ENCODE data around the gene NRCAM. TPM values are rescaled to one million over a fixed set of nuclear protein-coding genes. Genes with fewer than 3 reads are reported as not detected.
"Not testable (repeated sequence)": the region's sequence is repeated elsewhere in the genome, so short reads cannot be mapped to it uniquely, and the experiment has no call there.

NRCAM gene
- total and polyA plus RNA-seq, 3 experiments from 2014 or later = 0.27 to 1.1 (median 0.74) TPM

DNA sequence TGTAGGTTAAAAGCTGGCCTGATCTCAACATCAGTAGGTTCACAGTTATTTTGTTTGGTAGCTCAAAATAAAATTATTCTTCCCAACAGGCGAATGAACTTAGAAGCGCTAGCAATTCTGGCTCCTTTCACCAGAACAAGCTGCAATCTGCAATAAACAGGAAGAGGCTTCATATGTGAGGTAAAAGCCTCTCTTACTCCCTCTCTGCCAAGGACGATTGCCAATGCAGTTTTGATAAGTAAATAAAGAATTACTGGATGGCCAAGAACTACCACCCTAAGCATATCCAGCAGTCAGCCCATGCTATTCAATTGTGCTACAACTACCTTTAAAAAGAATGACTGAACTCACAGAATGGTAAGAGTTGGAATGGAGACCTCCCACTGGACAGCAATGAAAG, 176.1 kb downstream of the NRCAM start:
- Histone ChIP-seq H3K4me3 (ENCODE audit: low read length) (no peak overlapping the region), H3K27me3 (ENCODE audit: insufficient read depth, low read length, poor library complexity, severe bottlenecking) (no peaks in the 10 kb centered on the region), H3K9me3 (ENCODE audit: low read length) (no peaks in the 10 kb centered on the region), H3K4me1 (ENCODE audit: insufficient read depth, low read length) (no peaks in the 10 kb centered on the region), H3K27ac (ENCODE audit: low read depth, low read length) (no peak overlapping the region), H3K36me3 (ENCODE audit: insufficient read depth, low read length) (no peaks in the 10 kb centered on the region)
- Mint-ChIP-seq H3K4me1 (no peaks in the 10 kb centered on the region), H3K9me3 (peaks cover 0 to 7% (median 3%) of the 10 kb centered on the region in 5 donors), H3K4me3 (no peak overlapping the region), H3K27me3 (peaks cover 12 to 22% of the 10 kb centered on the region in 2 donors), H3K27ac (no peak overlapping the region), H3K36me3 (peaks cover 0 to 2% (median 0%) of the 10 kb centered on the region in 3 donors)
- DNase-seq = no peak
- ChIA-PET POLR2A (no interaction called here), CTCF (no interaction called here)

DNA sequence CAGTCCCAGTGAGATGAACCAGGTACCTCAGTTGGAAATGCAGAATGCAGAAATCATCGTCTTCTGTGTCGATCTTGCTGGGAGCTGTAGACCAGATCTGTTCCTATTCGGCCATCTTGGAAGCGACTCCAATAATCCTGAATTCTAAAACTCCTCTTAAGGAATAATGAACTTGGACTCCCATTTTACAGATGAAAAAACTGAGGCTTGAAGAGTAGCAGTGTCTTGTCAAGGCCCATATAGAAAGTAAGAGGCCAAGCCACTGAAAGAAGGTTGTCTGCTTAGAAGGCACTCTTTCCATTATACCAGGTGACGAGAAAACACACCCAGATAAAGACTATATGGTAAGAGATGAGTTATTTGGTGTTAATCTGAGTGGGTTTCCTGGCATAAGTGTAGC, 177.5 kb downstream of the NRCAM start:
- Histone ChIP-seq H3K9me3 (ENCODE audit: low read length) (no peaks in the 10 kb centered on the region), H3K4me3 (ENCODE audit: low read length) (no peak overlapping the region), H3K36me3 (ENCODE audit: insufficient read depth, low read length) (no peaks in the 10 kb centered on the region), H3K4me1 (ENCODE audit: insufficient read depth, low read length) (no peaks in the 10 kb centered on the region), H3K27me3 (ENCODE audit: insufficient read depth, low read length, poor library complexity, severe bottlenecking) (no peaks in the 10 kb centered on the region), H3K27ac (ENCODE audit: low read depth, low read length) (no peak overlapping the region)
- ChIA-PET CTCF (no interaction called here), POLR2A (no interaction called here)
- no peaks in the 10 kb centered on the region for H3K4me1 Mint-ChIP-seq
- peaks cover 0 to 2% (median 0%) of the 10 kb centered on the region in 3 donors for H3K36me3 Mint-ChIP-seq
- no peak for DNase-seq
- H3K27ac Mint-ChIP-seq = no peak overlapping the region
- peaks cover 12 to 14% of the 10 kb centered on the region in 2 donors for H3K27me3 Mint-ChIP-seq
- H3K4me3 Mint-ChIP-seq = no peak overlapping the region
- peaks cover 0 to 7% (median 5%) of the 10 kb centered on the region in 5 donors for H3K9me3 Mint-ChIP-seq

DNA sequence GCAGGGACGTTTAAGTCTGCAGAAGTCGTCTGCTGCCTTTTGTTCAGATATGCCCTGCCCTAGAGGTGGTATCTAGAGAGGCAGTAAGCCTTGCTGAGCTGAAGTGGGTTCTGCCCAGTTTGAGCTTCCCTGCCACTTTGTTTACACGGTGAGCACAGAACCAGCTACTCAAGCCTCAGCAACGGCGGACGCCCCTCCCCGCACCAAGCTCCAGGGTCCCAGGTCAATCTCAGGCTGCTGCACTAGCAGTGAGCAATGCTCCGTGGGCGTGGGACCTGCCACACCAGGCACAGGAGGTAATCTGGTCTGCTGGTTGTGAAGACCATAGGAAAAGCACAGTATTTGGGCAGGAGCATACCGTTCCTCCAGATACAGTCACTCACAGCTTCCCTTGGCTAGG, 178.0 kb downstream of the NRCAM start:
- Histone ChIP-seq H3K27me3 (ENCODE audit: insufficient read depth, low read length, poor library complexity, severe bottlenecking) (no peaks in the 10 kb centered on the region), H3K36me3 (ENCODE audit: insufficient read depth, low read length) (no peaks in the 10 kb centered on the region), H3K4me1 (ENCODE audit: insufficient read depth, low read length) (no peaks in the 10 kb centered on the region), H3K9me3 (ENCODE audit: low read length) (no peaks in the 10 kb centered on the region), H3K27ac (ENCODE audit: low read depth, low read length) (no peak overlapping the region), H3K4me3 (ENCODE audit: low read length) (no peak overlapping the region)
- no peak overlapping the region for H3K27ac Mint-ChIP-seq
- ChIA-PET POLR2A (no interaction called here), CTCF (no interaction called here)
- no peaks in the 10 kb centered on the region for H3K4me1 Mint-ChIP-seq
- peaks cover 11 to 14% of the 10 kb centered on the region in 2 donors for H3K27me3 Mint-ChIP-seq
- no peak for DNase-seq
- peaks cover 0 to 2% (median 0%) of the 10 kb centered on the region in 3 donors for H3K36me3 Mint-ChIP-seq
- peaks cover 0 to 7% (median 5%) of the 10 kb centered on the region in 5 donors for H3K9me3 Mint-ChIP-seq
- no peak overlapping the region for H3K4me3 Mint-ChIP-seq

DNA sequence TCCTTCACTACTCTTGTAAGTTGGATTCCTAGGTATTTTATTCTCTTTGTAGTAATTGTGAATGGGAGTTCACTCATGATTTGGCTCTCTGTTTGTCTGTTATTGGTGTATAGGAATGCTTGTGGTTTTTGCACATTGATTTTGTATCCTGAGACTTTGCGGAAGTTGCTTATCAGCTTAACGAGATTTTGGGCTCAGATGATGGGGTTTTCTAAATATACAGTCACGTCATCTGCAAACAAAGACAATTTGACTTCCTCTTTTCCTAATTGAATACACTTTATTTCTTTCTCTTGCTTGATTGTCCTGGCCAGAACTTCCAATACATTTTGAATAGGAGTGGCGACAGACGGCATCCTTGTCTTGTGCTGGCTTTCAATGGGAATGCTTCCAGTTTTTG, 181.8 kb downstream of the NRCAM start:
- H3K36me3 ChIP-seq (ENCODE audit: insufficient read depth, low read length); H3K27ac Mint-ChIP-seq; H3K27ac ChIP-seq (ENCODE audit: low read depth, low read length); H3K4me3 ChIP-seq (ENCODE audit: low read length); CTCF ChIA-PET; H3K9me3 Mint-ChIP-seq; H3K4me1 ChIP-seq (ENCODE audit: insufficient read depth, low read length); POLR2A ChIA-PET; H3K27me3 Mint-ChIP-seq; DNase-seq; H3K4me3 Mint-ChIP-seq; H3K27me3 ChIP-seq (ENCODE audit: insufficient read depth, low read length, poor library complexity, severe bottlenecking); H3K4me1 Mint-ChIP-seq; H3K36me3 Mint-ChIP-seq; H3K9me3 ChIP-seq (ENCODE audit: low read length): not testable (repeated sequence)

DNA sequence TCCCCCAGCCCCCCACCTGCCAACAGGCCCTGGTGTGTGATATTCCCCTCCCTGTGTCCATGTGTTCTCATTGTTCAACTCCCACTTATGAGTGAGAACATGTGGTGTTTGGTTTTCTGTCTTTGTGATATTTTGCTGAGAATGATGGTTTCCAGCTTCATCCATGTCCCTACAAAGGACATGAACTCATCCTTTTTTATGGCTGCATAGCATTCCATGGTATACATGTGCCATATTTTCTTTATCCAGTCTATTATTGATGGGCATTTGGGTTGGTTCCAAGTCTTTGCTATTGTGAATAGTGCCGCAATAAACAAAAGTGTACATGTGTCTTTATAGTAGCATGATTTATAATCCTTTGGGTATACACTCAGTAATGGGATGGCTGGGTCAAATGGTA, 183.3 kb downstream of the NRCAM start:
- H3K9me3 Mint-ChIP-seq; H3K9me3 ChIP-seq (ENCODE audit: low read length); H3K27me3 Mint-ChIP-seq; H3K4me1 Mint-ChIP-seq; H3K27ac Mint-ChIP-seq; H3K4me1 ChIP-seq (ENCODE audit: insufficient read depth, low read length); DNase-seq; H3K4me3 Mint-ChIP-seq; H3K36me3 ChIP-seq (ENCODE audit: insufficient read depth, low read length); H3K4me3 ChIP-seq (ENCODE audit: low read length); H3K27me3 ChIP-seq (ENCODE audit: insufficient read depth, low read length, poor library complexity, severe bottlenecking); H3K27ac ChIP-seq (ENCODE audit: low read depth, low read length); POLR2A ChIA-PET; H3K36me3 Mint-ChIP-seq; CTCF ChIA-PET: not testable (repeated sequence)

DNA sequence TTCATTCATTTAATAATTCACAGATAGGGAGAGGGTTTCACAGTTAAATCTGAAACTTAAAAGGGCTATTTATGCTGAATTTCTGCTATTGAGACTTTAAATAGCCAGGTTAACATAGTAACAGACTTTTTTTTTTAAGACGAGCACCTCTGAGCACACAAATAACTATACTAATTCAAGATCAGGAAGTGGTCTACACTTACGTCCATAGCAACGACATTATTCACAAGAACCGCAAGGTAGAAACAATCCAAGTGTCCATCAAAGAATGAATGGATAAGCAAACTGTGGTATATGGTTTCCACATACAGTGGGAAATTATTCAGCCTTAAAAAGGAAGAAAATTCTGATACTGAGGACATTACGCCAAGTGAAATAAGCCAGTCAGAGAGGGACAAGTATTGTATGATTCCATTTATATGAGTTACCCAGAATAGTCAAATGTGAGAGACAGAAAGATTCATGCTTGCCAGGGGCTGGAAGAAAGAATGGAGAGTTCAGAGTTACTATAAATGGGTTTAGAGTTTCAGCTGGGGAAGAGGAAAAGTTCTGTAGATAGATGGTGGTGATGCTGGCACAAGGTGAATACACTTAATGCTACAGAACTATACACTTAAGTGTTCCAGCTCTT, 185.7 kb downstream of the NRCAM start:
- H3K9me3 Mint-ChIP-seq = peaks cover 0 to 2% (median 0%) of the 10 kb centered on the region in 5 donors
- POLR2A ChIA-PET = no interaction called here

DNA sequence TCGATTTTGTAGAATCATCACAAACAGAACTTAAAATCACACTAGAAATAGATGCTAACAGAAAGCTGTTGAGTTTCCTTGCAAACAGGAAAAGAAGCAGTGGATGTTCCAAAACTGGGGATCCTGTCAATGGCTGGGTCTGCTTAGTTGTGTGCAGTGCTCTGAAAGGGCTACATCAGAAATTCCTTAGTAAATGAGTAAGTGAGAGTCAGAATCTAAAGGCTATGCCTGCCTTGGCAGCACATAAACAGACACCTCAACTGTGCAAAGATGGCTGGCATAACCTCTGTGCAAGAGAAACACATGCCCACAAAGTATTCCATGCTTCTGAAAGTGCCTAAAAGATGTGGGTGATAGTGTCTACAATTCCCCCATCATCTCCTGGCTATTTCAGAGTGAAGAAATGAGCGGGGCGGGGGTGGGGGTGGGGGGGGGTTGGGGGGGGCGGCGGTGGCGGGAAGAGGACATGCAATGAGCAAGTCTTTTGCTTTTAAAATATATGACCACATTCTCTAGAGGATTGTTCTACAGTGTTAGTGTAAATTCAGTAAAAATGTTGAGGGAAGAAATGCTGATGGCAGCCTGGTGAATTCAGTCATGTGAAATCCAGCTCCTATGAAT, 187.9 kb downstream of the NRCAM start:
- POLR2A ChIA-PET = no interaction called here

More for the DNA sequence above, 185.7 kb downstream of the NRCAM start:
- no peak overlapping the region for H3K4me3 Mint-ChIP-seq
- no peaks in the 10 kb centered on the region for H3K36me3 Mint-ChIP-seq
- no peak for DNase-seq
- Histone ChIP-seq H3K27ac (ENCODE audit: low read depth, low read length) (no peak overlapping the region), H3K27me3 (ENCODE audit: insufficient read depth, low read length, poor library complexity, severe bottlenecking) (no peaks in the 10 kb centered on the region), H3K4me3 (ENCODE audit: low read length) (no peak overlapping the region), H3K36me3 (ENCODE audit: insufficient read depth, low read length) (no peaks in the 10 kb centered on the region), H3K9me3 (ENCODE audit: low read length) (no peaks in the 10 kb centered on the region), H3K4me1 (ENCODE audit: insufficient read depth, low read length) (no peaks in the 10 kb centered on the region)
- no peaks in the 10 kb centered on the region for H3K4me1 Mint-ChIP-seq
- H3K27ac Mint-ChIP-seq = no peak overlapping the region
- H3K27me3 Mint-ChIP-seq = no peaks in the 10 kb centered on the region
- CTCF ChIA-PET = no interaction called here

DNA sequence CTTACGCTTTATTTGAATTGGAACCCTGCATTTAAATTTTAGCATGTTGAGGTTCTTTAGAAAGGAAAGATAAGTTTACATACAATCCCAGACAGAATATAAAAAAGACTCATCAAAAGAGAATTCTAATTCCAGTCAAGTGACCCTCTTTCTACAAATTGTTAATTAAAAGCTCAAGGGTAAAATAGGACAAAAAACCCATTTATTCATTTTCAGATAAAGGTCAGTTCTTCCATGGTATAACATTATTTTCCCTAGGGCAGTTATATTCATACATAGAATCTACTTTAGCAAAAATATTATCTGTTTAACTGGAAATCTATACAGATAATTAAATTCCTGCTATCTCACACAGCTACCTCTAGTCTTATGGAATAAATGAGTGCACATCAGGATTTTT, 188.6 kb downstream of the NRCAM start:
- Histone ChIP-seq H3K27ac (ENCODE audit: low read depth, low read length) (no peak overlapping the region), H3K4me3 (ENCODE audit: low read length) (no peak overlapping the region), H3K4me1 (ENCODE audit: insufficient read depth, low read length) (no peaks in the 10 kb centered on the region), H3K27me3 (ENCODE audit: insufficient read depth, low read length, poor library complexity, severe bottlenecking) (no peaks in the 10 kb centered on the region), H3K36me3 (ENCODE audit: insufficient read depth, low read length) (no peaks in the 10 kb centered on the region), H3K9me3 (ENCODE audit: low read length) (no peaks in the 10 kb centered on the region)
- H3K4me3 Mint-ChIP-seq = no peak overlapping the region
- ChIA-PET POLR2A (no interaction called here), CTCF (no interaction called here)
- no peaks in the 10 kb centered on the region for H3K4me1 Mint-ChIP-seq
- H3K36me3 Mint-ChIP-seq = no peaks in the 10 kb centered on the region
- H3K27me3 Mint-ChIP-seq = peaks cover 1 to 2% of the 10 kb centered on the region in 2 donors
- no peak overlapping the region for H3K27ac Mint-ChIP-seq
- DNase-seq = no peak
- no peaks in the 10 kb centered on the region for H3K9me3 Mint-ChIP-seq

More for the DNA sequence above, 187.9 kb downstream of the NRCAM start:
- no peak for DNase-seq
- no peaks in the 10 kb centered on the region for H3K27me3 ChIP-seq (ENCODE audit: insufficient read depth, low read length, poor library complexity, severe bottlenecking)
- Mint-ChIP-seq H3K27me3 (peaks cover 0 to 2% of the 10 kb centered on the region in 2 donors), H3K4me3 (no peak overlapping the region), H3K27ac (no peak overlapping the region), H3K4me1 (no peaks in the 10 kb centered on the region), H3K36me3 (no peaks in the 10 kb centered on the region), H3K9me3 (no peaks in the 10 kb centered on the region)
- no peaks in the 10 kb centered on the region for H3K9me3 ChIP-seq (ENCODE audit: low read length)
- no peaks in the 10 kb centered on the region for H3K4me1 ChIP-seq (ENCODE audit: insufficient read depth, low read length)
- CTCF ChIA-PET = no interaction called here
- H3K4me3 ChIP-seq (ENCODE audit: low read length) = no peak overlapping the region
- H3K27ac ChIP-seq (ENCODE audit: low read depth, low read length) = no peak overlapping the region
- H3K36me3 ChIP-seq (ENCODE audit: insufficient read depth, low read length) = no peaks in the 10 kb centered on the region

All from CD8-positive, alpha-beta memory T cell (primary cell).